Peyer's patch (tissue), 4 donors: ENCODE measurements around the gene CPSF6. TPM values are rescaled to one million over a fixed set of nuclear protein-coding genes. Genes with fewer than 3 reads are reported as not detected.
"Not testable (repeated sequence)": the region's sequence is repeated elsewhere in the genome, so short reads cannot be mapped to it uniquely, and the experiment has no call there.

Experiments
- DNase-seq, 3 donors: peaks; one replicate each; pipeline ENCODE4 v3.0.0-alpha.2; 2017 to 2019
- H3K27ac ChIP-seq, 4 donors: fragments of 200-600 bp; sonication (generic); one replicate each; pipeline ENCODE4 v1.5.1; 2016 to 2019
- H3K27me3 ChIP-seq, 2 donors: fragments of 200-600 bp; sonication (generic); one replicate each; pipeline ENCODE4 v1.5.1; 2019
- H3K36me3 ChIP-seq, 3 donors: fragments of 200-600 bp; sonication (generic); one replicate each; pipeline ENCODE4 v1.5.1; 2016 to 2019
- H3K4me1 ChIP-seq, 4 donors: fragments of 200-600 bp; sonication (generic); one replicate each; pipeline ENCODE4 v1.5.1; 2016 to 2019
- H3K4me3 ChIP-seq, 4 donors: fragments of 200-600 bp; sonication (generic); 1 replicate in 3 of 4; 2 replicates in 1 of 4; pipeline ENCODE4 v1.5.1; 2016 to 2019; ENCODE audit warnings: mild to moderate bottlenecking in 1 of 4
- H3K9me3 ChIP-seq, 4 donors: fragments of 200-600 bp; sonication (generic); one replicate each; pipeline ENCODE4 v1.5.1; 2016 to 2019; ENCODE audit warnings: mild to moderate bottlenecking in 1 of 4
- CTCF ChIP-seq, 6 experiments: fragments of 450-650 bp in 4 of 6; fragments of 200-600 bp in 2 of 6; sonication (generic) in 1 of 6; IDR thresholded peaks; one replicate each; pipeline ENCODE4 v1.5.1; 2017 to 2019; ENCODE audit warnings: antibody characterized with exemption in 6 of 6, mild to moderate bottlenecking in 3 of 6, moderate library complexity in 1 of 6
- POLR2A ChIP-seq, 2 donors: fragments of 450-650 bp; IDR thresholded peaks; one replicate each; pipeline ENCODE4 v1.5.1; 2017; ENCODE audit warnings: antibody characterized with exemption in 2 of 2, mild to moderate bottlenecking in 2 of 2, moderate library complexity in 2 of 2
- total RNA-seq, 4 donors: library from RNA; depleted of rRNA; stranded (reverse); fragments of >200 nt; gene quantifications; one replicate each; pipeline ENCODE4 v1.1.0, GENCODE V29; 2016

CPSF6 gene
- 10 to 100 TPM; 25.0 to 41.6 (median 41.3) TPM for total RNA-seq

DNA sequence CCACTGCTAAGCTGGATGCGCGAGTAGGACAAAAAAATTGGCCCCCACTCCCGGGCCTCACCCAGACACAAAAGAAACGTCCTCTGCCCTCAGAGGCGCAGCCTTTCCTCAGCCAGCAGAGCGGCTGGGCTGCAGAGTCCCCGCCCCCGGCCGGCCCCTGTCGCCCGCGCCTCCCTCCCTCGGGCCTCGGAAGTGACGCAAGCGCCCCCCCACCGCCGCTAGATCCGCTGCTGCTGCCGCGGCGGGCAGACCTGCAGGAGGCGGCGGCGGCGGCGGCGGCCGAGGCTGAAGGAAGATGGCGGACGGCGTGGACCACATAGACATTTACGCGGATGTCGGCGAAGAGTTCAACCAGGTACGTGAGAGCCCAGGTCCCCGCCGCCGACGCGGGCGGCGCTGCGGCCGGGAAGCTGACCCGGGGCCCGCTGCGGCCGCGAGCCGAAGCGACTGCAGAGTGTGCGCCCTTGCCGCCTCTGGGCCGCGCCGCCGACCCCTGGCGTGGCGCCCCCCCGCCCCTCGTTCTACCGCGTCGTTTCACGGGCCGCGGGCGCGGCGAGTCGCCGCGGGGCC is at the start of gene CPSF6:
Gene CPSF6 (plus strand): TSS at position 218 of the 570 bp plus-strand sequence. CDS start 78 bp downstream, at position 296.
- peaks cover 0 to 34% (median 8%) of the 10 kb centered on the region in 4 donors for H3K4me1 ChIP-seq
- DNase-seq: peak; percentile 96 to 98 (median 98)
- peak within 1 kb of the TSS; percentile 85 to 98 (median 94) for H3K4me3 ChIP-seq
- TF ChIP-seq CTCF (IDR thresholded peaks at IDR 0.05): peak in 2 of 6 experiments; percentile 15 to 23
- TF ChIP-seq POLR2A (IDR thresholded peaks at IDR 0.05): peak; percentile 94 to 97
- H3K27me3 ChIP-seq: no peaks in the 10 kb centered on the region
- no peaks in the 10 kb centered on the region for H3K36me3 ChIP-seq
- H3K9me3 ChIP-seq: no peaks in the 10 kb centered on the region
- H3K27ac ChIP-seq: peak within 1 kb of the TSS; percentile 92 to 99 (median 96)

GRCh38 chr12:69196302-69197288 is 42.8 kb upstream of the CPSF6 start:
- Histone ChIP-seq H3K4me3 (no peak overlapping the region), H3K27me3 (no peaks in the 10 kb centered on the region), H3K9me3 (peaks cover 0 to 28% (median 2%) of the 10 kb centered on the region in 4 donors), H3K4me1 (no peaks in the 10 kb centered on the region), H3K36me3 (no peaks in the 10 kb centered on the region), H3K27ac (no peak overlapping the region)
- TF ChIP-seq POLR2A (IDR thresholded peaks at IDR 0.05) (no peak), CTCF (IDR thresholded peaks at IDR 0.05) (peak in 4 of 6 experiments; percentile 16 to 51 (median 45))
- DNase-seq: peak in 1 of 3 donors; percentile 52

- not testable (repeated sequence) for H3K4me1 ChIP-seq, H3K27ac ChIP-seq, H3K27me3 ChIP-seq, H3K4me3 ChIP-seq, H3K36me3 ChIP-seq, DNase-seq
- H3K9me3 ChIP-seq: peaks cover 0 to 28% (median 2%) of the 10 kb centered on the region in 4 donors
Measured at GRCh38 chr12:69199976-69200375, 39.4 kb upstream of the CPSF6 start.

- H3K36me3 ChIP-seq: no peaks in the 10 kb centered on the region
- H3K27ac ChIP-seq: no peak overlapping the region
- TF ChIP-seq POLR2A (IDR thresholded peaks at IDR 0.05) (no peak), CTCF (IDR thresholded peaks at IDR 0.05) (no peak)
- H3K27me3 ChIP-seq: no peaks in the 10 kb centered on the region
- peaks cover 0 to 23% (median 2%) of the 10 kb centered on the region in 4 donors for H3K9me3 ChIP-seq
- DNase-seq: no peak
- no peak overlapping the region for H3K4me3 ChIP-seq
- no peaks in the 10 kb centered on the region for H3K4me1 ChIP-seq
Measured at GRCh38 chr12:69204191-69204590, 35.2 kb upstream of the CPSF6 start.

DNA sequence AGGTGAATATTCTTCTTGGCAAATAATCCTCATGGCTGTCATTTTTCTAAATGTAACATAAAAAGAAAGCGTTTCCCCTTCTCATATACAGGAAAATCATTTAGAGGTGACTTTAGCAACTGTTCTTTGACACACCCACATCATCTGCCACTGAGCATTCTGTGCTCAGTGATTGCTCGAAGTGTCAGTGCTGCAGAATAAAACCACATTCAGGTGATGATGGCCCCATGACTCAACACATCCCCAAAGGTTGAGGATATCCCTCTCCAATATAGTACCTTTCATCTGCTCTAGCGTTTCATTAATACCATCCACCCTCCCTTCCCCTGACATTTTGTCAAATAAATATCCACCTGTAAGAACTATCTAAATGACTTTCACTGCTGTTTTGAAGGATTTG is 28.7 kb upstream of the CPSF6 start:
- no peak for DNase-seq
- no peaks in the 10 kb centered on the region for H3K4me1 ChIP-seq
- TF ChIP-seq CTCF (IDR thresholded peaks at IDR 0.05) (no peak), POLR2A (IDR thresholded peaks at IDR 0.05) (no peak)
- H3K27me3 ChIP-seq: no peaks in the 10 kb centered on the region
- H3K9me3 ChIP-seq: no peaks in the 10 kb centered on the region
- H3K27ac ChIP-seq: no peak overlapping the region
- H3K36me3 ChIP-seq: no peaks in the 10 kb centered on the region
- no peak overlapping the region for H3K4me3 ChIP-seq

DNA sequence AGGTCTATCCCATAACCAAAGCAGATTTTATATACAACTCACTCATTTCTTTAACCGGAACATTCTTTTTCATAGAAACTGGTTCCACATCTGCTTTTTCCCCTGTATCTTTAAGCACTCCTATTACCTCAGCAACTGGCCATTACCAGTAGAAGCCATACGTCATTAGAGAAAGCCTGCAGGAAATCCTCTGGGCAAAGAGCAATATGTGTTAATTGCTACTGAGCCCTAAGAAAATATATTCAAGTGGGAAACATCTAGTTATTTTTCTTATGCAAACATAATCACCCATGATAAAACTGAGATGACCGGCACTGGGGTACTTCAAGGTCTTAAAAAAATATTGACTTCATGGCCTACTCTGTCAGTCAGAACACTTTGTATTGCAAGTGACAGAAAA is 28.2 kb upstream of the CPSF6 start:
- H3K27me3 ChIP-seq: no peaks in the 10 kb centered on the region
- no peak overlapping the region for H3K4me3 ChIP-seq
- no peaks in the 10 kb centered on the region for H3K9me3 ChIP-seq
- H3K27ac ChIP-seq: no peak overlapping the region
- DNase-seq: no peak
- H3K36me3 ChIP-seq: no peaks in the 10 kb centered on the region
- TF ChIP-seq POLR2A (IDR thresholded peaks at IDR 0.05) (no peak), CTCF (IDR thresholded peaks at IDR 0.05) (no peak)
- H3K4me1 ChIP-seq: no peaks in the 10 kb centered on the region
